Measurements from ENCODE around the gene NBPF11.
"Not testable (repeated sequence)": the region's sequence is repeated elsewhere in the genome, so short reads cannot be mapped to it uniquely, and the experiment has no call there.

DNA sequence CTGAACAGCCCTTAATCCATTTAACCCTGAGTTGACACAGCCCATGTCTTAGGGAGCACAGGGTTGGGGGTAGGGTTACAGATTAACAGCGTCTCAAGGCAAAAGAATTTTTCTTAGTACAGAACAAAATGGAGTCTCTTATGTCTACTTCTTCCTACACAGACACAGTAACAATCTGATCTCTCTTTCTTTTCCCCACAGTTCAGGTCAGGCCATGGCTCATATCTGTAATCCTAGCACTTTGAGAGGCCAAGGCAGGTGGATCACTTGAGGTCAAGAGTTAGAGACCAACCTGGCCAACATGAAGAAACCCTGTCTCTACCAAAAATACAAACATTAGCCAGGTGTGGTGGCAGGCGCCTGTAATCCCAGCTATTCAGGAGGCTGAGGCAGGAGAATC is 13.5 kb downstream of the NBPF11 start:
- not testable (repeated sequence) for TF ChIP-seq POLR2AphosphoS5, POLR2A (IDR thresholded peaks at IDR 0.05)
- TF ChIP-seq, protein P1, sequence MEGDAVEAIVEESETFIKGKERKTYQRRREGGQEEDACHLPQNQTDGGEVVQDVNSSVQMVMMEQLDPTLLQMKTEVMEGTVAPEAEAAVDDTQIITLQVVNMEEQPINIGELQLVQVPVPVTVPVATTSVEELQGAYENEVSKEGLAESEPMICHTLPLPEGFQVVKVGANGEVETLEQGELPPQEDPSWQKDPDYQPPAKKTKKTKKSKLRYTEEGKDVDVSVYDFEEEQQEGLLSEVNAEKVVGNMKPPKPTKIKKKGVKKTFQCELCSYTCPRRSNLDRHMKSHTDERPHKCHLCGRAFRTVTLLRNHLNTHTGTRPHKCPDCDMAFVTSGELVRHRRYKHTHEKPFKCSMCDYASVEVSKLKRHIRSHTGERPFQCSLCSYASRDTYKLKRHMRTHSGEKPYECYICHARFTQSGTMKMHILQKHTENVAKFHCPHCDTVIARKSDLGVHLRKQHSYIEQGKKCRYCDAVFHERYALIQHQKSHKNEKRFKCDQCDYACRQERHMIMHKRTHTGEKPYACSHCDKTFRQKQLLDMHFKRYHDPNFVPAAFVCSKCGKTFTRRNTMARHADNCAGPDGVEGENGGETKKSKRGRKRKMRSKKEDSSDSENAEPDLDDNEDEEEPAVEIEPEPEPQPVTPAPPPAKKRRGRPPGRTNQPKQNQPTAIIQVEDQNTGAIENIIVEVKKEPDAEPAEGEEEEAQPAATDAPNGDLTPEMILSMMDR (IDR thresholded peaks at IDR 0.05), result not testable (repeated sequence)
